ENCODE measurements around the gene RBFOX2. TPM values are rescaled to one million over a fixed set of nuclear protein-coding genes. Genes with fewer than 3 reads are reported as not detected.

Gene RBFOX2
- total and polyA plus RNA-seq, 2 of the 8 experiments (the other 6 are each of a cell fraction or from before 2014, with no cell fraction given) = 121 to 122 TPM

DNA sequence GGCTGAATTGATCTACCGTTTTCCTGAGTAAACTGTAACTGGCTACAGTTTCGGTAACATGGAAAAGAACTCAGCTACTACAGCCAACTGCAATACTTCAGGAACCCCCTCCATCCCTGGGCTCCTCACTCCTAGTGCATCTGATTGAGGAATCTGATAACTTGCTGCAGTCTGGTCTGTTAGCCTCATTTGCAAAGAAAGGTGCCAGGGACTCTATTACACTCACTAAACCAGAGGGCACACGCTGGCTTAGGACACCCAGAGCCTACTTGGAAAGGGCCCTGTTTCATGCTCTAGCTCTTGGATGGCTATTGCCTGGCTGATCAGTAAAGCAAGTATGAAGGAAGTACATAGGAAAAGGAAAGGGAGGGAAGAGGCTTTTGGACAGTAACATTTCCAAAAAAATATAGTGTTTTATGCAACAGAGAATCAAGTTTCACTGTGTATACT lies 288.7 kb downstream of the RBFOX2 start:
- H3K79me1 ChIP-seq (ENCODE audit: low read depth, low read length) = no peaks in the 10 kb centered on the region
- DNase-seq (ENCODE audit: low read depth in 1 of 2, low spot score in 2 of 2) (no peak), FAIRE-seq (no peak)
- H3K79me2 ChIP-seq (ENCODE audit: control insufficient read depth in 1 of 2, insufficient read depth in 2 of 2, low read length in 2 of 2) = no peaks in the 10 kb centered on the region
- H2AFZ ChIP-seq (ENCODE audit: low read length) = no peak overlapping the region
- H3K23me2 ChIP-seq (ENCODE audit: low read depth, low read length) = 0 out of 2 replicates have a peak, but pooled peaks cover 3% of the 10 kb centered on the region
- H3K9ac ChIP-seq (replicated peaks in 1 of 4; ENCODE audit: extremely low read depth in 1 of 4, low read depth in 3 of 4, low read length in 3 of 4) = no peak overlapping the region
- WGBS, 2 experiments (ENCODE audit: extremely low coverage in 1 of 2, insufficient coverage in 1 of 2, insufficient read length in 1 of 2, insufficient replicate concordance in 2 of 2, low coverage in 1 of 2, low lambda C conversion rate in 2 of 2, missing lambda C conversion rate in 1 of 2) = 93% methylated on average over 3 of the region's 3 CpGs; no CpG with 5 or more reads in 1 of the 2 experiments
- H3K27me3 ChIP-seq (replicated peaks in 1 of 4; ENCODE audit: control insufficient read depth in 3 of 4, extremely low read depth in 1 of 4, insufficient read depth in 3 of 4, low read length in 3 of 4) = no peaks in the 10 kb centered on the region
- H2BK20ac ChIP-seq (ENCODE audit: low read length) = no peak overlapping the region
- POLR2A ChIA-PET (ENCODE audit: partially characterized antibody) = interaction anchor here (0.5 kb wide), 1 partner anchor 96 kb away, joined by 3 read pairs; no protein-coding TSS in a partner anchor
- H3K4me2 ChIP-seq (ENCODE audit: insufficient read depth in 1 of 2, low read depth in 2 of 2, low read length in 2 of 2) = no peak overlapping the region
- H3K27ac ChIP-seq (ENCODE audit: low read depth, low read length) = no peak overlapping the region
- H2BK120ac ChIP-seq (replicated peaks; ENCODE audit: low read depth, low read length) = no peak overlapping the region
- no peak overlapping the region for H4K5ac ChIP-seq (ENCODE audit: insufficient read length, low read depth, low read length)
- no peak overlapping the region for H2BK15ac ChIP-seq (ENCODE audit: low read length)
- H3K9me3 ChIP-seq (ENCODE audit: insufficient read depth in 2 of 2, low read depth in 1 of 2, low read length in 1 of 2) = peaks cover 3 to 8% of the 10 kb centered on the region in 2 experiments; a peak in 3 of 4 replicates
- H4K91ac ChIP-seq (replicated peaks; ENCODE audit: insufficient read length, low read length) = no peak overlapping the region
- H3K36me3 ChIP-seq (ENCODE audit: control insufficient read depth in 2 of 4, insufficient read depth in 4 of 4, low read length in 3 of 4) = peaks cover 0 to 20% (median 7%) of the 10 kb centered on the region in 4 experiments; a peak in 4 of 8 replicates
- no peak overlapping the region for H4K8ac ChIP-seq (ENCODE audit: extremely low read depth, insufficient read depth, low read length)
- H2BK5ac ChIP-seq (ENCODE audit: low read depth, low read length) = no peak overlapping the region; the same call in 1 of the 2 replicates
- no peak overlapping the region for H3K56ac ChIP-seq (replicated peaks; ENCODE audit: insufficient read length, low read depth, low read length)
- H3K23ac ChIP-seq (ENCODE audit: insufficient read length) = no peak overlapping the region
- H3K4me3 ChIP-seq (ENCODE audit: extremely low read depth in 1 of 4, insufficient read depth in 2 of 4, low read depth in 3 of 4, low read length in 4 of 4) = no peak overlapping the region
- H4K20me1 ChIP-seq (replicated peaks in 1 of 2; ENCODE audit: control insufficient read depth in 1 of 2, insufficient read depth in 2 of 2, low read length in 2 of 2) = no peaks in the 10 kb centered on the region
- CTCF ChIA-PET (ENCODE audit: partially characterized antibody) = interaction anchor here (0.6 to 5.6 kb wide), 13 partner anchors 8 to 186 kb away, joined by 3 to 30 read pairs (median 6); no protein-coding TSS in a partner anchor
- no peak overlapping the region for H3K4ac ChIP-seq (replicated peaks; ENCODE audit: insufficient read length, low read depth, low read length)
- no peak overlapping the region for H2AK5ac ChIP-seq (ENCODE audit: low read depth, low read length)
- no peak overlapping the region for H3K18ac ChIP-seq (ENCODE audit: extremely low read depth, low read length)
- no peaks in the 10 kb centered on the region for H3K4me1 ChIP-seq (replicated peaks in 1 of 4; ENCODE audit: control insufficient read depth in 3 of 4, insufficient read depth in 4 of 4, low read length in 3 of 4)
- H2BK12ac ChIP-seq (ENCODE audit: low read depth, low read length) = no peak overlapping the region
- H3K14ac ChIP-seq (ENCODE audit: insufficient read length) = no peak overlapping the region
- no peak for TF ChIP-seq POLR2AphosphoS5 (IDR thresholded peaks at IDR 0.05; ENCODE audit: low read depth, low read length)
- TF ChIP-seq CREB1 (IDR thresholded peaks at IDR 0.05) = no peak
- TF ChIP-seq BACH1 (IDR thresholded peaks at IDR 0.05; ENCODE audit: low read length) = no peak
- TF ChIP-seq TBP (IDR thresholded peaks at IDR 0.05; ENCODE audit: low read depth, low read length) = no peak
- TF ChIP-seq, protein P1, sequence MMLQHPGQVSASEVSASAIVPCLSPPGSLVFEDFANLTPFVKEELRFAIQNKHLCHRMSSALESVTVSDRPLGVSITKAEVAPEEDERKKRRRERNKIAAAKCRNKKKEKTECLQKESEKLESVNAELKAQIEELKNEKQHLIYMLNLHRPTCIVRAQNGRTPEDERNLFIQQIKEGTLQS (IDR thresholded peaks at IDR 0.05; ENCODE audit: insufficient read depth, low read depth, low read length) = no peak
- no peak for TF ChIP-seq SIN3A (conservative IDR thresholded peaks at IDR 0.05 in 1 of 2, IDR thresholded peaks at IDR 0.05 in 1 of 2; ENCODE audit: low read depth in 1 of 2, low read length in 2 of 2)
- no peak for TF ChIP-seq GTF2F1 (IDR thresholded peaks at IDR 0.05; ENCODE audit: borderline replicate concordance, low read depth, low read length)
- TF ChIP-seq, protein P2, sequence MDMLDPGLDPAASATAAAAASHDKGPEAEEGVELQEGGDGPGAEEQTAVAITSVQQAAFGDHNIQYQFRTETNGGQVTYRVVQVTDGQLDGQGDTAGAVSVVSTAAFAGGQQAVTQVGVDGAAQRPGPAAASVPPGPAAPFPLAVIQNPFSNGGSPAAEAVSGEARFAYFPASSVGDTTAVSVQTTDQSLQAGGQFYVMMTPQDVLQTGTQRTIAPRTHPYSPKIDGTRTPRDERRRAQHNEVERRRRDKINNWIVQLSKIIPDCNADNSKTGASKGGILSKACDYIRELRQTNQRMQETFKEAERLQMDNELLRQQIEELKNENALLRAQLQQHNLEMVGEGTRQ (IDR thresholded peaks at IDR 0.05; ENCODE audit: low read length) = no peak
- TF ChIP-seq EP300 (IDR thresholded peaks at IDR 0.05; ENCODE audit: borderline replicate concordance in 1 of 2, low read depth in 2 of 2, low read length in 2 of 2) = no peak
- no peak for TF ChIP-seq RBBP5 (IDR thresholded peaks at IDR 0.05; ENCODE audit: borderline replicate concordance, low read depth, low read length)
- TF ChIP-seq POU5F1 (IDR thresholded peaks at IDR 0.05; ENCODE audit: low read depth, low read length) = no peak
- TF ChIP-seq HDAC6 (IDR thresholded peaks at IDR 0.05; ENCODE audit: low read depth, low read length) = no peak

Data from H1 (cell line).